Measurements from ENCODE around the gene MAP4K4. TPM values are rescaled to one million over a fixed set of nuclear protein-coding genes. Genes with fewer than 3 reads are reported as not detected.
"Not testable (repeated sequence)": the region's sequence is repeated elsewhere in the genome, so short reads cannot be mapped to it uniquely, and the experiment has no call there.

Gene MAP4K4
- total RNA-seq, 2 experiments from 2014 or later: 71.6 to 77.5 TPM

DNA sequence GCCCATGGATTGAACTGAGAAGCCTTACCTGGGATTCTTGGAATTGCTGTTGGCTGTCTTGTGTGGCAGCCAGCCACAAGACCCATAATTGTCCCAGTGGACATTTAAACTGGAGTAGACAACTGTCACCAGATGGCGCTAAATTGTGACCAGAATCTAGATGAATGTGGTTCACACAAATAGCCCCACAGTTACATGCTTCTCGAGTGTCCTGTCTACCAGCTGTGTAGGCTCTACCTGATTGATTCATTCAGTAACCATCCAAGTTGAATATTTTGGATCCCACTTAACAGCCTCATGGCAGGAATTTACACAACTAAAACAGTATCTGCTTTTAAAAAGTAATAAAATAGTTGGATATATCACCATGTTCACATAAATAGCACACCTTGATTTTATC is 73.2 kb downstream of the MAP4K4 start:
- H3K36me3 Mint-ChIP-seq (ENCODE audit: low read depth): peaks cover 2% of the 10 kb centered on the region
- no peak overlapping the region for H3K27ac Mint-ChIP-seq
- ChIA-PET CTCF (interaction anchor here (1.1 to 2.8 kb wide), 5 partner anchors 9 to 470 kb away, joined by 3 to 13 read pairs (median 4); no protein-coding TSS in a partner anchor), POLR2A (no interaction called here)
- H3K27me3 Mint-ChIP-seq: no peaks in the 10 kb centered on the region
- no peaks in the 10 kb centered on the region for H3K9me3 Mint-ChIP-seq
- no peak overlapping the region for H3K4me3 Mint-ChIP-seq
- no peak for DNase-seq
- peaks cover 54% of the 10 kb centered on the region for H3K4me1 Mint-ChIP-seq

DNA sequence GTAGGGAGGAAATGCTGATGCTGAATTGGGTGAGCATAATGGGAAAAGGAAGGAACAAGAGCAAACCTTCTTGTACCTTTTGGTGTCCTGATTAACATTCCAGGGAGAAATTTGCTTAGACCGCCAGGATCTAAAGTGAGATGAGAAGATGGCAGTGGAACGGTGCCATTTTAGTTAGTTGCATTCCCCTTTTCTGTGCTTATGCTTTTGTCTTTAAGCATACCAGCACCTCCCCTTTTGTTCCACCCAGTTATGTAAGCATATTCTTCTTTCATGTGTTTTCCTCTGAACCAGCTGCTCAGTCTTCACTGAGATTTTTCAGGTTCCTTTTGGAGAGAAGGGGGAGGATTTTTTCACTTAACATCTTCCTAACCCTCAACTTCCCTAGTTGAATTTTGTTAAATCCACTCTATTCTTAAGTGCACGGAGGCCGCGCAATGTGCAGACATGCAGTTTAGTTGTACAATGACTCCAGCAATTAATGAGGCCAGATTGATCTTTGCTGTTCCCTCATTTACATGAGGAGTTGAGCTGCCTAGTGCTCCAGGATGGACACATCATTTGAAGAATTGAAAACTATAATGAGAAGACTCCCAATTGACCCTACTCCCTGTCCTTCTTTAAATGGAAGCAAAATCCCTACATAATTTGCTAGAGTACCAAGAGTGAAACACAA is 73.9 kb downstream of the MAP4K4 start:
- Mint-ChIP-seq H3K4me3 (no peak overlapping the region), H3K9me3 (no peaks in the 10 kb centered on the region), H3K27me3 (no peaks in the 10 kb centered on the region), H3K36me3 (ENCODE audit: low read depth) (peaks cover 2% of the 10 kb centered on the region), H3K4me1 (peaks cover 50% of the 10 kb centered on the region), H3K27ac (no peak overlapping the region)
- POLR2A ChIA-PET: no interaction called here
- DNase-seq: no peak
- CTCF ChIA-PET: interaction anchor here (1.2 to 2.8 kb wide), 4 partner anchors 8 to 52 kb away, joined by 3 to 13 read pairs (median 4); no protein-coding TSS in a partner anchor

DNA sequence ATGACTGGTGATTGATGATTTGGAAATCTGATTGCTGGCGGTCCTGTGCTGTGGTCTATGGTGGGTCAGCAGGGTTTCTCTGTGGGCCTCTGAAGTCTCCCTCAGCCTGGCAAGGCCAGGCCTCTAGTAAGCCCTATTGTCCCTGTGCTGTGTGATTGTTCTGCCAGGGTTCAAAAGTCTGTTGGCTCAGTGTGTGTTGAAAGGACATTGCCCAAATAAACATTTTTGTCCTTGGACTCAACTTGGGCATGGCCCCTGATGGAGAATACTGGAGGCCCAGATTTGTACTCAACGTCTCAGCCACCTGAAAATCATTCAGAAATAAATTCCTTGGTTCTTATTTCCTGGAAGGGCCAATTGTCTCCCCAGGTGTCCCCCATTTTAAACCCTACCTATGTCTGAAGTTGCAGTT is 74.4 kb downstream of the MAP4K4 start:
- Mint-ChIP-seq H3K9me3 (no peaks in the 10 kb centered on the region), H3K4me1 (peaks cover 45% of the 10 kb centered on the region), H3K36me3 (ENCODE audit: low read depth) (peaks cover 2% of the 10 kb centered on the region), H3K27me3 (no peaks in the 10 kb centered on the region), H3K27ac (no peak overlapping the region), H3K4me3 (no peak overlapping the region)
- no peak for DNase-seq
- ChIA-PET CTCF (no interaction called here), POLR2A (no interaction called here)

DNA sequence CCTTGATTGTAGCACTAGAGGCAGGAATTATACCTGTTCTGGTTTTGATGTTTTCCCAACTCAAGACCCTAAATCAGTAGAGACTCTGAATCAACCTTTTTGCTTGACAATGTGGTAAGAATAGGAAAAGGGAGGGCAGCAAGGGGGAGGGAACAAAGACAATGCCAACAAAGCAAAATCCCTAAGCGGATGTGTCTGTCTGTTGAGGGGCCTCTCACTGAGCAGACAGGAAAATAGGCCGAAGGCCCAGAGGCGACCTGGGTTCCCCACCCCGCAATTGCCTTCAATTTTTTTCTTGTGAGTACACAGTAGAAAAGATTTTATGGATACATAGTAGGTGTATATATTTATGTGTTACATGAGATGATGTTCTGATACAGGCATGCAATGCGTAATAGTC is 75.6 kb downstream of the MAP4K4 start:
- CTCF ChIA-PET: no interaction called here
- Mint-ChIP-seq H3K4me3 (no peak overlapping the region), H3K27me3 (no peaks in the 10 kb centered on the region), H3K36me3 (ENCODE audit: low read depth) (peaks cover 2% of the 10 kb centered on the region), H3K27ac (no peak overlapping the region), H3K9me3 (no peaks in the 10 kb centered on the region), H3K4me1 (peaks cover 40% of the 10 kb centered on the region)
- POLR2A ChIA-PET: interaction anchor here (1.5 kb wide), 1 partner anchor 10 kb away, joined by 3 read pairs; no protein-coding TSS in a partner anchor
- DNase-seq: no peak

DNA sequence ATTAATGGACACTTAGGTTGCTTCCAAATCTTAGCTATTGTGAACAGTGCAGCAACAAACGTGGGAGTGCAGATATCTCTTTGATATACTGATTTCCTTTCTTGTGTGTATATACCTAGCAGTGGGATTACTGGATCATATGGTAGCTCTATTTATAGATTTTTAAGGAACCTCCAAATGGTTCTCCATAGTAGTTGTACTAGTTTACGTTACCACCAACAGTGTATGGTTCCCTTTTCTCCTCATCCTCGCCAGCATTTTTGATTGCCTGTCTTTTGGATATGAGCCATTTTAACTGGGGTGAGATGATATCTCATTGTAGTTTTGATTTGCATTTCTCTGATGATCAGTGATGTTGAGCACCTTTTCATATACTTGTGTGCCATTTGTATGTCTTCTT is 76.5 kb downstream of the MAP4K4 start:
- not testable (repeated sequence) for H3K4me3 Mint-ChIP-seq; H3K27ac Mint-ChIP-seq; DNase-seq; H3K36me3 Mint-ChIP-seq (ENCODE audit: low read depth); H3K27me3 Mint-ChIP-seq; H3K9me3 Mint-ChIP-seq
- POLR2A ChIA-PET: interaction anchor here (1.5 kb wide), 1 partner anchor 9 kb away, joined by 3 read pairs; no protein-coding TSS in a partner anchor
- H3K4me1 Mint-ChIP-seq: peaks cover 34% of the 10 kb centered on the region
- CTCF ChIA-PET: interaction anchor here (0.6 kb wide), 1 partner anchor 18 kb away, joined by 3 read pairs; no protein-coding TSS in a partner anchor

DNA sequence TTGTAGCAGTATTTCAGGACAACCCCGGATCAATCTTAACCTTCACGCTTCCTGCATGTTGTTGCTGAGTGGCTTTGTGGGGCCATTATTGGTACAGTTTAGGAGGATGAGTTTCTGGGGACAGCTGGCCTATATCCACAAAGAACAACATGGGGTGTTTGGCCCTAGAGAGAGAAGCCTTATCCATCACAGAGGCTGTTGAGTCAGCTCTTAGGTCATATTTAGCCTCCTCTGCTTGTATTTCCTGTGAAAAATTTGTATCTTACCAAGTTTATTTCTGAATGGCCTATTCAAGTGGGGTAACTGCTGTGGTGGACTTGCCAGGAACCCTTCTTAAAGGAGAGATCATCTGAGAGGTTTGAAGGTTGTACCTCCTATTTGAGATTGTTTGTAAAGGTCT is 77.6 kb downstream of the MAP4K4 start:
- ChIA-PET CTCF (interaction anchor here (0.7 kb wide), 1 partner anchor 362 kb away, joined by 4 read pairs; no protein-coding TSS in a partner anchor), POLR2A (no interaction called here)
- Mint-ChIP-seq H3K4me1 (peaks cover 41% of the 10 kb centered on the region), H3K27ac (no peak overlapping the region), H3K9me3 (no peaks in the 10 kb centered on the region), H3K36me3 (ENCODE audit: low read depth) (peaks cover 2% of the 10 kb centered on the region), H3K27me3 (no peaks in the 10 kb centered on the region), H3K4me3 (no peak overlapping the region)
- no peak for DNase-seq

DNA sequence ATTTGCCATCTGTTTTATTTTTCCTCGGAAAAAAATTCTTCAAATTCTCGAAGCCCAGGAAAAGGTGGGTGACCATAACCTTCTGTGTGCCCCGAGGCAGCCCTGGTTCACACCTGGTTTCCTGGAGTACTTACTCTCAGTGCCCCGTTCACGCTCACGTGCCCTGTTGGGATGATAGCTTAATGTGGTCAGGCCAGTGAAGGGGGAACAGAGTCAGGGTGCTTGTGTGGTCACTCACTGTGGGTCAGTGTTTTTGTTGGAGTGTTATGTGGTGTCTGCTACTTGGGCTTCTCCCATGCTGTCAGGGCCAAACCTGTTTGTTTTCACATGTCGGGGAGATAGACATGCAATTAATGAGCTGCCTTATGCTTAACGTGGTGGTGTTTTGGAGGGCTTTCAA is 78.1 kb downstream of the MAP4K4 start:
- ChIA-PET POLR2A (no interaction called here), CTCF (no interaction called here)

DNA sequence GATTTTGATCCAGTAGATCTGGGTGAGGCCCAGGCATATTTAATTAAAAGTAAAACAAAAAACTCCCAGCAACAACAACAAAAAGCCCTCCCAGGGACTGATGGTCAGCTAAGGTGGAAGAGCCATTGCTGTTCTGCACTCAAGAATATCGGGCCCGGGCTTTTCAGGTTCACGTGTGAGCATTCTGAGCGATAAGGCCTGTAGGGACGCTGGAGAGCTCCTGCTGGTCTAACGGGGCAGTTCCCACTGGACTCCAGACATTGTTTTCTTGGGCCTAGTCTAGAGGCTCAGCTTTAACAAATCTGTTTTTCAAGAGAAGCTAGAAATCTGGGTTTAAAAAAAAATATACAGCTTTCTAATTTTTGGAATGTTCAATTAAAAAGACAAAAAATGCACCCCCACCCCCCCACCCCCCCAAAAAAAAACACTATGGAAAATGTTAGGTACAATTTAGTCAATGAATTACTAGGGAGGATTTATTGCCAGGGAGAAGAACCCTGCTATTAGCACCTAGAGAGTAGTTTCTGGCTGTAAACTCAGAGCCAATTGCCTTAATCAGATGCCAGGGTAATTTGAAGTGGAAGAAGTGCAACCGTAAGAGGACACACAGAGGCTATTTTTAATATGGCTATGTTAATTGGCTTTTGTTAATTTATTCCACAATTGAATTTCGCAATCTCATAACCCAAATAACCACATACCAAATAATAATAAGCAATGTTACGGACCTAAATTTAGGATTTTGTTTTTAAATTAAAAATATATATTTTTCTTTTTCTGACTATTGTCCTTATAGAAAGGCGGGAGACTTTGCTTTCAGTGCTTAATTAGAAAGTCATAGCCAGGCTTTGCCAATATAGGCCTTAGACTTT is 78.9 kb downstream of the MAP4K4 start:
- no peaks in the 10 kb centered on the region for H3K9me3 Mint-ChIP-seq
- H3K36me3 Mint-ChIP-seq (ENCODE audit: low read depth): peaks cover 5% of the 10 kb centered on the region
- peaks cover 45% of the 10 kb centered on the region for H3K4me1 Mint-ChIP-seq
- H3K4me3 Mint-ChIP-seq: no peak overlapping the region
- H3K27me3 Mint-ChIP-seq: no peaks in the 10 kb centered on the region
- POLR2A ChIA-PET: no interaction called here
- no peak for DNase-seq
- CTCF ChIA-PET: no interaction called here
- no peak overlapping the region for H3K27ac Mint-ChIP-seq

More for the DNA sequence above, 78.1 kb downstream of the MAP4K4 start:
- Mint-ChIP-seq H3K36me3 (ENCODE audit: low read depth) (peaks cover 2% of the 10 kb centered on the region), H3K27me3 (no peaks in the 10 kb centered on the region), H3K4me1 (peaks cover 41% of the 10 kb centered on the region), H3K27ac (no peak overlapping the region), H3K4me3 (no peak overlapping the region), H3K9me3 (no peaks in the 10 kb centered on the region)
- DNase-seq: no peak

DNA sequence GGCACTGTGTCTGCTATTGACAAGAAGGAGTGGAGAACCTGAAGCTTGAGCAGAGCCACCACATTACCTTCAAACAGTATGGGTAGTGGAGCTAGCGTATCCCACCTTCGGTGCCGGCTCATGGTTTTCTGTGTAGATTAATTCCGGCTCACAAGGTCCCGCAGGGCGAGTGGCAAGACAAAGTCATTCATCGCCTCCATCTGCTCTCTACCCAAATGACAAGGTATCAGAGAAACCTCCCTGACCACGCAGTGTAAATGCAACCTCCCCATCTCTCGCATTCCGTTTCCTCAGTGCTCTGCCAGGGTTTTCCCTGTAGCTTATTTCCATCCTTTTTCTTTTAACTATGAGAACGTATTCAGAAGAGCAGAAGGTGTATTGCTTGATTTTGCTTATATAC is 79.8 kb downstream of the MAP4K4 start:
- no peak for DNase-seq
- peaks cover 3% of the 10 kb centered on the region for H3K36me3 Mint-ChIP-seq (ENCODE audit: low read depth)
- CTCF ChIA-PET: no interaction called here
- POLR2A ChIA-PET: no interaction called here
- peaks cover 55% of the 10 kb centered on the region for H3K4me1 Mint-ChIP-seq
- no peaks in the 10 kb centered on the region for H3K27me3 Mint-ChIP-seq
- H3K9me3 Mint-ChIP-seq: no peaks in the 10 kb centered on the region
- H3K27ac Mint-ChIP-seq: no peak overlapping the region
- H3K4me3 Mint-ChIP-seq: no peak overlapping the region

DNA sequence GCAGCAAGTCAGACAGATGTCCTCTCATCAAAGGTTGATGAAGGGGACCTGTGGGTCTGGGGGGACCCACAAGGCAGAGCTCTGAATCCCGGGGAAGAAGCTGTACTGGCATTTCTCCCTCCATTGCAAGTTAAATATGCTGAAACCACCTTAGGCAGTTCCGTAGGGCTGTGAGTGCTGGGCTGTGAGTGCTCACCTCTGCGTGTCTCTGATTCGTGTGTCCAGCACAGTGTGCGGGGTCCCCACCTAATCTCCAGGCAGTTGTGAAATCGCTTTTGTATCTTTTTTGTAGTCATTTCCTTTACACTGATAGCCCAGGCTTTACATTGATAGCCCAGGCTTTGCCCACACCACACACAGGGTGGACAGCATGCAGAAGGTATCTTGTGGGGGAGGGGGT is 80.6 kb downstream of the MAP4K4 start:
- Mint-ChIP-seq H3K4me1 (peaks cover 54% of the 10 kb centered on the region), H3K4me3 (no peak overlapping the region), H3K36me3 (ENCODE audit: low read depth) (peaks cover 3% of the 10 kb centered on the region), H3K27ac (no peak overlapping the region), H3K9me3 (no peaks in the 10 kb centered on the region), H3K27me3 (no peaks in the 10 kb centered on the region)
- CTCF ChIA-PET: no interaction called here
- no peak for DNase-seq
- POLR2A ChIA-PET: no interaction called here

DNA sequence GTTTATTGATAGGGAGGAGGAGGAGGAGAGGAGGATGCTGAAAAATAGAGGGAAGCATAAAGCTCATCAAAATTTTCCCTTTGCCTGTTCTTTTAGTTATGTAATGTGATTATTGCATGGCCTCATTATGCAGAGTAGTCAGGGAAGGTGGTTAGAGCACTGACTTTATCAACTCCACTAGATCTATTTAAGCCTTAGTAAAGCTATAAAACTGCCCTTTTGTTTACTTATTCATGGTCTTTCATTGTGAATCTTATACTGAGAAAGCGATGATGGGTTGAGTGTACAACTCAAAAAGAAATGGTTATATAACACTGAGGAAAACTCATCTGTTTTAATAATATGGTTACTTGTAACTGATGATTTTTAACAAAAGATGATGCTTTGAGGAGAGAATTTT is 81.7 kb downstream of the MAP4K4 start:
- Mint-ChIP-seq H3K4me1 (peaks cover 49% of the 10 kb centered on the region), H3K27ac (no peak overlapping the region), H3K36me3 (ENCODE audit: low read depth) (peaks cover 6% of the 10 kb centered on the region), H3K9me3 (no peaks in the 10 kb centered on the region), H3K4me3 (no peak overlapping the region), H3K27me3 (no peaks in the 10 kb centered on the region)
- DNase-seq: no peak
- CTCF ChIA-PET: interaction anchor here (2.0 kb wide), 1 partner anchor 9 kb away, joined by 13 read pairs; no protein-coding TSS in a partner anchor
- POLR2A ChIA-PET: no interaction called here

DNA sequence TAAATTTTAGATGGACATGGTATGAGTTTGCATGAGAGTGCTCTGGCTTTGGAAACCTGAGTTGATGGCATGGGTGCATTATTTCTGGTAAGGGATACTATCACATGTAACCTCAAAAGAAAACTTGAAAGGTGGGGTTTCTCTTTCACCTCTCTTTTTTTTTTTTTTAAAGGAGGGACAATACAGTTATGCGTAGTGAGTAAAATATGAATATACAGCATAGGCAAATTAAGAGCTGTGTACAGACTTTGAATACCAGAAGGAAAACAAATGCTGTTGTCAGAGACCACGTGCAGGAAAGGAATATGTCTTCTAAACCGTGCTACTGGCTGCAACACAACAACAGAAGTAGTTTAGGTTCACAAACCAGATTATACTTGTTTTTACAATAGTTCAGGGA is 82.1 kb downstream of the MAP4K4 start:
- Mint-ChIP-seq H3K36me3 (ENCODE audit: low read depth) (peaks cover 6% of the 10 kb centered on the region), H3K9me3 (no peaks in the 10 kb centered on the region), H3K4me3 (no peak overlapping the region), H3K27ac (no peak overlapping the region), H3K4me1 (peaks cover 47% of the 10 kb centered on the region), H3K27me3 (no peaks in the 10 kb centered on the region)
- DNase-seq: no peak
- CTCF ChIA-PET: interaction anchor here (2.0 kb wide), 1 partner anchor 10 kb away, joined by 13 read pairs; no protein-coding TSS in a partner anchor
- POLR2A ChIA-PET: interaction anchor here (0.7 kb wide), 1 partner anchor 61 kb away, joined by 3 read pairs; no protein-coding TSS in a partner anchor

DNA sequence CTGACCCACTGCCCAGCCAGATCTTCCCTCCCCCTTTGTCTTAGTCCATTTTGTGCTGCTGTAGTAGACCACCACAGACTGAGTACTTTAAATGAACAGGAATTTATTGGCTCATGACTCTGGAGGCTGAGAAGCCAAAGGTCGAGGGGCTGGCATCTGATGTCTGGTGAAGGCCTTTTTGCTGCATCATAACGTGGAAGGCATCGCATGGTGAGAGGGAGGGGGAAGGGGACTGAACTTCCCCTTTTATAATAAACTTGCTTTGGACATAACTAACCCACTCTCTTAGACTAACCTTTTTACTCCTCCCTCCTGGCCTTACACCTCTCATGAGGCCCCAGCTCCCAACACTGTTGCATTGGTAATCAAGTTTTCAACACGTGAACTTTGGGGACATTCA is 83.8 kb downstream of the MAP4K4 start:
- peaks cover 6% of the 10 kb centered on the region for H3K36me3 Mint-ChIP-seq (ENCODE audit: low read depth)
- H3K9me3 Mint-ChIP-seq: no peaks in the 10 kb centered on the region
- CTCF ChIA-PET: no interaction called here
- POLR2A ChIA-PET: no interaction called here
- DNase-seq: no peak
- no peak overlapping the region for H3K4me3 Mint-ChIP-seq
- H3K27ac Mint-ChIP-seq: no peak overlapping the region
- no peaks in the 10 kb centered on the region for H3K27me3 Mint-ChIP-seq
- peaks cover 39% of the 10 kb centered on the region for H3K4me1 Mint-ChIP-seq

Measured in activated CD4-positive, alpha-beta memory T cell treated with anti-CD3 and anti-CD28 coated beads, Interleukin-2, amount 10 ng/mL, durations not matched to agents 7 days and 5 days (primary cell).